ENCODE results near the gene C15orf39. TPM values are rescaled to one million over a fixed set of nuclear protein-coding genes. Genes with fewer than 3 reads are reported as not detected.
A peak's percentile ranks its signal among the peaks of the same experiment; 100 is the strongest.

The C15orf39 gene
- total RNA-seq, 1 donor from 2014 or later, result 62.2 TPM

- TF ChIP-seq, protein P1, sequence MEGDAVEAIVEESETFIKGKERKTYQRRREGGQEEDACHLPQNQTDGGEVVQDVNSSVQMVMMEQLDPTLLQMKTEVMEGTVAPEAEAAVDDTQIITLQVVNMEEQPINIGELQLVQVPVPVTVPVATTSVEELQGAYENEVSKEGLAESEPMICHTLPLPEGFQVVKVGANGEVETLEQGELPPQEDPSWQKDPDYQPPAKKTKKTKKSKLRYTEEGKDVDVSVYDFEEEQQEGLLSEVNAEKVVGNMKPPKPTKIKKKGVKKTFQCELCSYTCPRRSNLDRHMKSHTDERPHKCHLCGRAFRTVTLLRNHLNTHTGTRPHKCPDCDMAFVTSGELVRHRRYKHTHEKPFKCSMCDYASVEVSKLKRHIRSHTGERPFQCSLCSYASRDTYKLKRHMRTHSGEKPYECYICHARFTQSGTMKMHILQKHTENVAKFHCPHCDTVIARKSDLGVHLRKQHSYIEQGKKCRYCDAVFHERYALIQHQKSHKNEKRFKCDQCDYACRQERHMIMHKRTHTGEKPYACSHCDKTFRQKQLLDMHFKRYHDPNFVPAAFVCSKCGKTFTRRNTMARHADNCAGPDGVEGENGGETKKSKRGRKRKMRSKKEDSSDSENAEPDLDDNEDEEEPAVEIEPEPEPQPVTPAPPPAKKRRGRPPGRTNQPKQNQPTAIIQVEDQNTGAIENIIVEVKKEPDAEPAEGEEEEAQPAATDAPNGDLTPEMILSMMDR (IDR thresholded peaks at IDR 0.05; ENCODE audit: unreplicated experiment), result no peak
- H3K4me1 Mint-ChIP-seq, result peaks cover 53% of the 10 kb centered on the region
- DNase-seq (ENCODE audit: low spot score in 2 of 2, unreplicated experiment in 2 of 2), result no peak
- no peak overlapping the region for H3K4me3 Mint-ChIP-seq
- H3K36me3 Mint-ChIP-seq, result no peaks in the 10 kb centered on the region
- peak overlapping the region; percentile 95 for H3K27ac Mint-ChIP-seq
- H3K9me3 Mint-ChIP-seq, result no peaks in the 10 kb centered on the region
- no peaks in the 10 kb centered on the region for H3K27me3 Mint-ChIP-seq (ENCODE audit: low read depth)
Measured at GRCh38 chr15:75181780-75182179, 19.9 kb upstream of the C15orf39 start.

- no peak for DNase-seq (ENCODE audit: low spot score in 2 of 2, unreplicated experiment in 2 of 2)
- H3K4me1 Mint-ChIP-seq, result peaks cover 47% of the 10 kb centered on the region
- no peaks in the 10 kb centered on the region for H3K9me3 Mint-ChIP-seq
- H3K27me3 Mint-ChIP-seq (ENCODE audit: low read depth), result no peaks in the 10 kb centered on the region
- peak overlapping the region; percentile 95 for H3K27ac Mint-ChIP-seq
- TF ChIP-seq, protein P1 (IDR thresholded peaks at IDR 0.05; ENCODE audit: unreplicated experiment), result no peak
- H3K36me3 Mint-ChIP-seq, result no peaks in the 10 kb centered on the region
- H3K4me3 Mint-ChIP-seq, result no peak overlapping the region
Measured at GRCh38 chr15:75182187-75183131, 19.2 kb upstream of the C15orf39 start.

DNA sequence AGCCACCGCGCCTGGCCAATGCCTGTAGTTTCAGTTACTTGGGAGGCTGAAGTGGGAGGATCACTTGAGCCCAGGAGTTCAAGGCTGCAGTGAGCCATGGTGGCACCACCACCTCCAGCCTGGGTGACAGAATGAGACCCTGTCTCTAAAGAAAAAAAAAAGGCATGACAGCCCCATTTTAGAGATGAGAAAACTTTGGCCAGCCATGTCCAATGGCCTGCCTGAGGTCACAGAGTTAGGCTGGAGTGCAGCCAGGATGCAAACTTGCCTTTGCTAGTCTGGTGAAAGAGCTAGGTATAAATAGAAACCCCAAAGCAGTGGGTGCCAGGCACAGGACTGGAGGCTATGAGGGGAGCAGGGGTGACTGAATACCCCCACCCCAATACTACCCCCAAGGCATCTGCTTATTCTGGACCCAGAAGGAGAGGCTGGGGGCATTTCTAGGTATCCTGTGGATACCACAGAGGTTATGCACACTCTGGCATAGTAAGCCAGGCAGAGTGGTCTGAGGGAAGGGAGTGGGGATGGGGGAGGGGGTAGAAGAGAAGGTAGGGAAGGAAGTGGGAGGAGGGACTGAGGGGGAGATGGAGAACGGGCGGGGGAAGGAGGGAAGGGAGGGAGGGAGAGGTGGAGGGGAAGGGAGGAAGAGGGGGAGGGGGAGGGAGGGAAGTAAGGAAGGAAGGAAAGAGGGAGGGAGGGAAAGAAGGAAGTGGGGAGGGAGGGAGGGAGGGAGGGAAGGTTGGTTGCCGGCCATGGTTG, 16.2 kb upstream of the C15orf39 start:
- no peaks in the 10 kb centered on the region for H3K27me3 Mint-ChIP-seq (ENCODE audit: low read depth)
- TF ChIP-seq, protein P1 (IDR thresholded peaks at IDR 0.05; ENCODE audit: unreplicated experiment), result no peak
- no peak overlapping the region for H3K27ac Mint-ChIP-seq
- DNase-seq (ENCODE audit: low spot score in 2 of 2, unreplicated experiment in 2 of 2), result no peak
- H3K9me3 Mint-ChIP-seq, result no peaks in the 10 kb centered on the region
- H3K4me1 Mint-ChIP-seq, result peaks cover 23% of the 10 kb centered on the region
- no peak overlapping the region for H3K4me3 Mint-ChIP-seq
- peaks cover 3% of the 10 kb centered on the region for H3K36me3 Mint-ChIP-seq

GRCh38 chr15:75186044-75186443, 15.6 kb upstream of the C15orf39 start:
- peaks cover 17% of the 10 kb centered on the region for H3K4me1 Mint-ChIP-seq
- peaks cover 4% of the 10 kb centered on the region for H3K9me3 Mint-ChIP-seq
- TF ChIP-seq, protein P1 (IDR thresholded peaks at IDR 0.05; ENCODE audit: unreplicated experiment), result no peak
- DNase-seq (ENCODE audit: low spot score in 2 of 2, unreplicated experiment in 2 of 2), result no peak
- H3K27ac Mint-ChIP-seq, result no peak overlapping the region
- H3K4me3 Mint-ChIP-seq, result no peak overlapping the region
- peaks cover 3% of the 10 kb centered on the region for H3K36me3 Mint-ChIP-seq
- H3K27me3 Mint-ChIP-seq (ENCODE audit: low read depth), result no peaks in the 10 kb centered on the region

DNA sequence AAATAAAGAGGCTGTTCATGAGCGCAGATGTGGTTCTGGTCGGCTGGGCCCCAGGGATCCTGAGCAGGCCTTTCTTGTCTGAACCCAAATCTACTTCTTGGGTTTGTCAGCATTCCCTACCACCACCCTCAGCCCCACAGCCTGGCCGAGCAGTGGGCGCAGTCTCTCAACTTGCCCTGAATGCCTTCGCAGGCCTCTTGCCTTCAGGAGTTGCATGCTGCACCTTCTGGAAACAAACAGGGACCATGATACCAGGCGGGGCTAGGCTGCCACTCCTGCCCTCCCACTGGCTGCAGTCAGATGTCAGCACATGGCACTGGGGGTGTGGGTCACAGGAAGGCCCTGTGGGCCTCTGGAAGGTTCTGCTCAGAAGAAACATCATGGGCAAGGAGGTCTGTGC, 13.2 kb upstream of the C15orf39 start:
- TF ChIP-seq, protein P1 (IDR thresholded peaks at IDR 0.05; ENCODE audit: unreplicated experiment), result no peak
- H3K27ac Mint-ChIP-seq, result no peak overlapping the region
- DNase-seq (ENCODE audit: low spot score in 2 of 2, unreplicated experiment in 2 of 2), result no peak
- H3K4me1 Mint-ChIP-seq, result peaks cover 15% of the 10 kb centered on the region
- no peaks in the 10 kb centered on the region for H3K27me3 Mint-ChIP-seq (ENCODE audit: low read depth)
- H3K4me3 Mint-ChIP-seq, result no peak overlapping the region
- H3K9me3 Mint-ChIP-seq, result peaks cover 4% of the 10 kb centered on the region
- H3K36me3 Mint-ChIP-seq, result peaks cover 4% of the 10 kb centered on the region
